T-cell (primary cell): Measurements from ENCODE around the gene MOK. TPM values are rescaled to one million over a fixed set of nuclear protein-coding genes. Genes with fewer than 3 reads are reported as not detected.

ENCODE experiments used
- ATAC-seq, 4 experiments: fragments of 200-7000 bp in 3 of 4; fragments of 150-1000 bp in 1 of 4; cut with Tn5 transposase; replicated peaks in 1 of 4; 1 replicate in 3 of 4; 2 replicates in 1 of 4; pipeline ENCODE4 v1.10.0; 2021; ENCODE audit warnings: moderate library complexity in 3 of 4, mild to moderate bottlenecking in 2 of 4, moderate number of reproducible peaks in 1 of 4
- CTCF ChIA-PET, 2 donors: fragments of 300-600 bp; sonication (Branson Sonifier 250); formaldehyde crosslinking; loops; one replicate each; lab custom pipeline; 2022; ENCODE audit warnings: antibody characterized with exemption in 2 of 2; lab: Charles Lee
- POLR2A ChIA-PET, 2 donors: fragments of 300-600 bp; sonication (Branson Sonifier 250); formaldehyde crosslinking; loops; one replicate each; lab custom pipeline; 2022; ENCODE audit warnings: antibody characterized with exemption in 2 of 2; lab: Charles Lee
- DNase-seq, 35 experiments: peaks; one replicate each; pipeline versions ENCODE4 v3.0.0 to v3.0.0-alpha.2; 2013 to 2023
- H3K27ac ChIP-seq: one replicate; pipeline ENCODE4 v1.5.1; 2013; ENCODE audit warnings: low read length
- H3K27me3 ChIP-seq, 2 experiments: replicated peaks in 1 of 2; 1 replicate in 1 of 2; 2 replicates in 1 of 2; pipeline versions ENCODE4 v1.6.1 to v1.7.0; 2013; ENCODE audit warnings: low read length in 1 of 2, mixed read lengths in 1 of 2; ENCODE audit not compliant: control insufficient read depth in 2 of 2, insufficient read depth in 2 of 2; ENCODE audit errors: extremely low read depth in 1 of 2
- H3K36me3 ChIP-seq, 2 donors: 1 replicate in 1 of 2; 2 replicates in 1 of 2; pipeline versions ENCODE4 v1.6.1 to v1.7.0; 2013; ENCODE audit warnings: low read length in 1 of 2; ENCODE audit not compliant: control insufficient read depth in 2 of 2, insufficient read depth in 1 of 2; ENCODE audit errors: extremely low read depth in 1 of 2
- H3K4me1 ChIP-seq, 2 experiments: 1 replicate in 1 of 2; 2 replicates in 1 of 2; pipeline versions ENCODE4 v1.6.1 to v1.7.0; 2013; ENCODE audit warnings: low read length in 2 of 2, mixed read lengths in 1 of 2; ENCODE audit not compliant: insufficient read depth in 2 of 2, control insufficient read depth in 1 of 2; ENCODE audit errors: extremely low read depth in 1 of 2
- H3K4me3 ChIP-seq, 2 donors: 1 replicate in 1 of 2; 2 replicates in 1 of 2; pipeline versions ENCODE4 v1.5.1 to v1.7.0; 2013; ENCODE audit warnings: mild to moderate bottlenecking in 2 of 2, low read length in 1 of 2, moderate library complexity in 1 of 2; ENCODE audit not compliant: control insufficient read depth in 1 of 2; ENCODE audit errors: extremely low read depth in 1 of 2
- H3K9me3 ChIP-seq: 2 replicates; pipeline ENCODE4 v1.7.0; 2013
- H3K27ac Mint-ChIP-seq, 2 donors: one replicate each; pipeline ENCODE4 v1.8.0; 2020 to 2021; ENCODE audit warnings: mild to moderate bottlenecking in 2 of 2, mixed read lengths in 2 of 2
- H3K27me3 Mint-ChIP-seq, 2 donors: one replicate each; pipeline ENCODE4 v1.8.0; 2021 to 2022; ENCODE audit warnings: mixed read lengths in 2 of 2
- H3K36me3 Mint-ChIP-seq: one replicate; pipeline ENCODE4 v1.8.0; 2021; ENCODE audit warnings: mixed read lengths
- H3K4me1 Mint-ChIP-seq, 3 donors: one replicate each; pipeline ENCODE4 v1.8.0; 2020 to 2022; ENCODE audit warnings: mixed read lengths in 3 of 3, mild to moderate bottlenecking in 1 of 3
- H3K4me3 Mint-ChIP-seq, 3 donors: one replicate each; pipeline ENCODE4 v1.8.0; 2020 to 2022; ENCODE audit warnings: mild to moderate bottlenecking in 3 of 3, mixed read lengths in 3 of 3, moderate library complexity in 3 of 3
- H3K9me3 Mint-ChIP-seq, 3 donors: one replicate each; pipeline ENCODE4 v1.8.0; 2020 to 2022; ENCODE audit warnings: mixed read lengths in 3 of 3
- WGBS: methylation state at CpG from one replicate; pipeline ENCODE4 v1.1.5; 2013; ENCODE audit warnings: missing lambda C conversion rate; ENCODE audit not compliant: insufficient coverage; 5-methylcytosine and 5-hydroxymethylcytosine counted together
- total RNA-seq, 35 experiments: library from RNA in 6 of 35; stranded (reverse) in 6 of 35; fragments of 120-200 nt in 1 of 35; gene quantifications; one replicate each; pipeline versions ENCODE4 v1.2.1 to v1.2.4 and lab custom pipeline; 2013 to 2026

Gene MOK
- total RNA-seq, 5 donors from 2014 or later (not counting 1 experiment from before 2014, with no cell fraction given) = 0.77 to 4.1 (median 1.9) TPM

DNA sequence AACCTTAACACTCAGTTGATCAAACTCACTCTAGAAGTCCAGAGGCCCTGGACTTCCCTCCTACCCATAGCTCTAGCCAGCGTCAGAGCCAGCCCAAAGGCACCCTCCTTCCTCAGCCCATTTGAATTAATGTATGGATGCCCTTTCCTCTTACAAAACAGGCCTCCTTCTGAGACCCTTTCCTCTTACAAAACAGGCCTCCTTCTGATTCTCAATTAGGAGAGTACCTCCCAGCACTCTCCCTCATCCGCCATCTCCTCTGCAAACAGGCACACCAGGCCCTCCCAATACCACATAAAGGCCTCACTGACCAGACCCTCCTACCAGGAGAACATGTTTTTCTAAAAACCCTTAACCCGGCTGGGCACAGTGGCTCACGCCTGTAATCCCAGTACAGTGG, 65.7 kb downstream of the MOK start:
- peaks cover 0 to 5% of the 10 kb centered on the region in 2 experiments for H3K27me3 ChIP-seq

DNA sequence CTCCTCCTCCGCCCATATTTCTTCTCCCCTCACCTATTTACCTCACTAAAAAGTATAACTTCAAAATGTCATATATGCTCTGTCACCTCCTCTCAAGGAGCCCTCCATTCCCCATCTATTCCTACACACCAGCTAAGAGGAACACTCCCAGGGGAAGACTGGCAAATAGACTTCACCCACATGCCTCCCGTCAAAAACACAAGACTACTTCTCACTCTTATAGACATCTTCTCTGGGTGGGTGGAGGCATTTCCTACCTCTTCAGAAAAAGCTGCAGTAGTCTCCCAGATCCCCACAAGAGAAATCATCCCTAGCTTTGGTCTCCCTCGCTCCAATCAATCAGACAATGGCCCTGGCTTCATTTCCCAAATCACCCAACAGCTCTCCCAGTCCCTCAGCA, 66.2 kb downstream of the MOK start:
- Mint-ChIP-seq H3K9me3 (no peaks in the 10 kb centered on the region), H3K36me3 (no peaks in the 10 kb centered on the region), H3K4me1 (no peaks in the 10 kb centered on the region), H3K27ac (no peak overlapping the region), H3K27me3 (no peaks in the 10 kb centered on the region), H3K4me3 (no peak overlapping the region)
- ChIA-PET POLR2A (no interaction called here), CTCF (no interaction called here)
- no peaks in the 10 kb centered on the region for H3K4me1 ChIP-seq
- H3K4me3 ChIP-seq = no peak overlapping the region
- WGBS = 57% methylated on average over 1 of the region's 3 CpGs
- H3K9me3 ChIP-seq = no peaks in the 10 kb centered on the region
- ATAC-seq (no peak), DNase-seq (no peak)
- peaks cover 0 to 5% of the 10 kb centered on the region in 2 experiments for H3K27me3 ChIP-seq
- H3K27ac ChIP-seq = no peak overlapping the region
- H3K36me3 ChIP-seq = no peaks in the 10 kb centered on the region

More for the DNA sequence above, 65.7 kb downstream of the MOK start:
- no peak overlapping the region for H3K27ac ChIP-seq
- no peaks in the 10 kb centered on the region for H3K27me3 Mint-ChIP-seq
- H3K4me3 Mint-ChIP-seq = no peak overlapping the region
- ATAC-seq (no peak), DNase-seq (no peak)
- ChIA-PET POLR2A (no interaction called here), CTCF (interaction anchor here in 1 of 2 donors (0.6 kb wide), 1 partner anchor 173 kb away, joined by 3 read pairs; no protein-coding TSS in a partner anchor)
- no peaks in the 10 kb centered on the region for H3K4me1 Mint-ChIP-seq
- H3K36me3 ChIP-seq = no peaks in the 10 kb centered on the region
- H3K4me3 ChIP-seq = no peak overlapping the region
- no peaks in the 10 kb centered on the region for H3K36me3 Mint-ChIP-seq
- H3K27ac Mint-ChIP-seq = no peak overlapping the region
- H3K9me3 Mint-ChIP-seq = no peaks in the 10 kb centered on the region
- H3K9me3 ChIP-seq = no peaks in the 10 kb centered on the region
- 93% methylated on average over 4 of the region's 4 CpGs for WGBS
- H3K4me1 ChIP-seq = no peaks in the 10 kb centered on the region

DNA sequence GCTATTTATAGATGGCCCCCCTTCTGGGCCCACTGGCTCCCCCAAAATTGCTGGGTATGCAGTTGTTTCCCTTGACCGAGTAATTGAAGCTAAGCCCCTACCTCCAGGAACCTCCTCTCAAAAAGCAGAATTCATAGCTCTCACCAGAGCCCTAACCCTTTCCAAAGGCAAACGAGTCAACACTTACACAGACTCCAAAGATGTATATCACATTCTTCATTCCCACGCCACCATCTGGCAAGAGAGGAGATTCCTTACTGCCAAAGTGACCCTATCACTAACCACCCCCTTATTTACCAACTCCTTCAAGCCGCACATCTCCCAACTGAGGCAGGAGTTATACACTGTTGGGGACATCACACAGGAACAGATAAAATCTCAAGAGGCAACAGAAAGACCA, 66.8 kb downstream of the MOK start:
- Histone ChIP-seq H3K27ac (no peak overlapping the region), H3K9me3 (no peaks in the 10 kb centered on the region), H3K4me1 (no peaks in the 10 kb centered on the region), H3K4me3 (no peak overlapping the region), H3K36me3 (no peaks in the 10 kb centered on the region), H3K27me3 (peaks cover 0 to 5% of the 10 kb centered on the region in 2 experiments)
- no peak for ATAC-seq
- Mint-ChIP-seq H3K4me1 (no peaks in the 10 kb centered on the region), H3K4me3 (no peak overlapping the region), H3K9me3 (no peaks in the 10 kb centered on the region), H3K27ac (no peak overlapping the region), H3K27me3 (no peaks in the 10 kb centered on the region), H3K36me3 (no peaks in the 10 kb centered on the region)
- ChIA-PET CTCF (no interaction called here), POLR2A (no interaction called here)
- WGBS = 67% methylated on average over 4 of the region's 4 CpGs
- DNase-seq = no peak

DNA sequence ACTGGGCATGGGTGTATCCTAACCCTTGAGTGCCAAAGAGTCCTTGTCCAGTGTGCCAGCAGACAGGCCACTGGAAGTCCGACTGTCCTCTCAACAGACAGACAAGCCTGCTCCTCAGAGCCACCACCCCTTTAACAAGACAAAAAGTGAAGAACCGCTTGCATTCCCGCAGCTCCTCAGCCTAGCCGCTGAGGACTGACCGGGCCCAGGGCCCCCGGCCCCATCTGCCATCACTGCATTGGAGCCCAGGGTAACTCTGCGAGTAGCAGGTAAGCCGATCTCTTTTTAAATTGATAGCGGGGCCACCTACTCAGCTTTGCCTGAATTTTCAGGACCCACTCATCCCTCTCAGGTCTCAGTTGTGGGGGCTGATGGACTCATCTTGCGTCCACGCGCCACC, 68.9 kb downstream of the MOK start:
- no peak overlapping the region for H3K4me3 Mint-ChIP-seq

DNA sequence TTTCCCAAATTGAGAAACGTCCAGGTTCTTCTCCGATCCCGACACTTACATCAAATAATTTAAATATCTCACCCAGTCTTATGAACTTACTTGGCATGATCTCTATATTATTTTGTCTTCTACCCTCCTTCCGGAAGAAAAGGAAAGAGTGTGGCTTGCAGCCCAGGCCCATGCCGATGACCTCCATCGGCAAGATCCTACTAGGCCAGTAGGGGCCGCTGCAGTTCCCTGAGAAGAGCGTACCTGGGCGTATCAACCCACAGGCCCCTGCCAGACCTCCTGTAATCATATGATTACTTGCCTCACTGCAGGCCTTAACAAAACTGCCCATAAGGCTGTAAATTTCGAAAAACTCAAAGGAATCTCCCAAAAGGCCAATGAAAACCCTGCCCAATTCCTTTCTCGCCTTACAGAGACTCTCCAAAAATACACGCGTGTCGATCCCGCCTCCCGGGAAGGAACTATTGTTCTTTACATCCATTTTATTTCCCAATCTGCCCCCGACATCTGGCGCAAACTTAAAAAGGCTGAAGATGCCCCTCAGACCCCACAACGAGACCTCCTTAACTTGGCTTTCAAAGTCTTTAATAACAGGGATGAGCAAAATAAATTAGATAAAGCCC, 69.6 kb downstream of the MOK start:
- Mint-ChIP-seq H3K4me1 (no peaks in the 10 kb centered on the region), H3K4me3 (no peak overlapping the region), H3K9me3 (no peaks in the 10 kb centered on the region), H3K27ac (no peak overlapping the region), H3K27me3 (no peaks in the 10 kb centered on the region), H3K36me3 (no peaks in the 10 kb centered on the region)
- WGBS = 64% methylated on average over 14 of the region's 19 CpGs
- no peak overlapping the region for H3K27ac ChIP-seq
- no peak overlapping the region for H3K4me3 ChIP-seq
- no peaks in the 10 kb centered on the region for H3K9me3 ChIP-seq
- peak; percentile 90 to 97 (median 94) for ATAC-seq
- ChIA-PET CTCF (no interaction called here), POLR2A (no interaction called here)
- H3K36me3 ChIP-seq = no peaks in the 10 kb centered on the region
- peaks cover 0 to 5% of the 10 kb centered on the region in 2 experiments for H3K27me3 ChIP-seq
- DNase-seq = peak; percentile 39 to 82 (median 68)
- H3K4me1 ChIP-seq = no peaks in the 10 kb centered on the region

More for the DNA sequence above, 68.9 kb downstream of the MOK start:
- H3K36me3 Mint-ChIP-seq = no peaks in the 10 kb centered on the region
- Histone ChIP-seq H3K27ac (no peak overlapping the region), H3K9me3 (no peaks in the 10 kb centered on the region), H3K4me1 (no peaks in the 10 kb centered on the region), H3K4me3 (no peak overlapping the region), H3K27me3 (peaks cover 0 to 5% of the 10 kb centered on the region in 2 experiments), H3K36me3 (no peaks in the 10 kb centered on the region)
- ChIA-PET CTCF (interaction anchor here (0.5 to 0.6 kb wide), 2 partner anchors 38 to 949 kb away, joined by 3 to 4 read pairs; no protein-coding TSS in a partner anchor), POLR2A (no interaction called here)
- H3K27me3 Mint-ChIP-seq = no peaks in the 10 kb centered on the region
- H3K9me3 Mint-ChIP-seq = no peaks in the 10 kb centered on the region
- DNase-seq (no peak), ATAC-seq (no peak)
- H3K27ac Mint-ChIP-seq = no peak overlapping the region
- 97% methylated on average over 12 of the region's 12 CpGs for WGBS
- H3K4me1 Mint-ChIP-seq = no peaks in the 10 kb centered on the region

DNA sequence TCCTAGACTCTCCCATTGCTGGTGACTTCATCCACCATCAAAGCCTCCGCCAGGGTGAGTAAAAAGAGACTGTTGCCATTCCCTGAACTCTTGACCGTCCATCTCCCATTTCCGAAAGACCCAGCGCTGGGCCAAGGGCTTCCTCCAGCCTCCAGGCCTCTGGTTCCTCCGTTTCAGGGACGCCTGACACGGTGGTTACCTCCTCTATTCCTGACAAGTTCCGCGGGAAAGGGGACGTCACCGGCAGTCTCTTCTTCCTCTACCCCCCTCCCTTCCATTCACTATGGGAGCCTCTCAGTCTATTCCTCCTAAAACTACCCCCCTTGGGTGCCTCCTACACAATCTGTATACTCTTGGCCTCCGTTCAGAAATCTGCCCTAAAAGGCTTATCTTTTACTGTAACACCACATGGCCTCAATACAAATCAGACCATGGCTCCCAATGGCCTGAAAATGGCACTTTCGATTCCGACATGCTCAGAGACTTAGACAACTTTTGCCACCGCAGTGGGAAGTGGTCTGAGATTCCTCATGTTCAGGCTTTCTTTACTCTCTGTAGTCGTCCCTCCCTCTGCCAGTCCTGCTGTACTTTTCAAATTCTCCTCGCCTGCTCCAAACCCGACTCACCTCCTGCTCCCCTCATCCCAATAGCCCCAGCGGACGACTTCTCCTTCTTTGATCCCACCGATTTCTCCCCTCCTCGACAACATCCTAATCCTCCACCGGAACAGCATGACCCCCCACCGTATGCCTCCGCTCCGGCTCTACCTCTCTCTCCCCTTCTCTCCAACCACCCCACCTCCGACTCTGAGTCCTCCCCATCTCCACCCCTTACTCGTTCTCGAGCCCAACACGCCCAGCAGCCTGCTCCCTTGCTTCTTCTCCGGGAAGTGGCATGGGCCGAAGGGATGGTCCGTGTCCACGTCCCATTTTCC, 70.4 kb downstream of the MOK start:
- Histone ChIP-seq H3K4me3 (no peak overlapping the region), H3K27ac (no peak overlapping the region), H3K27me3 (peaks cover 0 to 5% of the 10 kb centered on the region in 2 experiments), H3K4me1 (no peaks in the 10 kb centered on the region), H3K36me3 (no peaks in the 10 kb centered on the region), H3K9me3 (no peaks in the 10 kb centered on the region)
- Mint-ChIP-seq H3K4me1 (no peaks in the 10 kb centered on the region), H3K27ac (no peak overlapping the region), H3K4me3 (no peak overlapping the region), H3K27me3 (no peaks in the 10 kb centered on the region), H3K9me3 (no peaks in the 10 kb centered on the region), H3K36me3 (no peaks in the 10 kb centered on the region)
- DNase-seq (no peak), ATAC-seq (peak in 1 of 4 experiments; percentile 14)
- WGBS = 73% methylated on average over 33 of the region's 34 CpGs
- ChIA-PET CTCF (interaction anchor here in 1 of 2 donors (0.6 kb wide), 1 partner anchor 363 kb away, joined by 3 read pairs; no protein-coding TSS in a partner anchor), POLR2A (no interaction called here)
